Measurements from ENCODE around the gene SLC22A4. TPM values are rescaled to one million over a fixed set of nuclear protein-coding genes. Genes with fewer than 3 reads are reported as not detected.

Gene SLC22A4
- total RNA-seq, 1 experiment from 2014 or later, result 0.72 TPM

GRCh38 chr5:132392978-132393825 lies 99.0 kb downstream of the SLC22A4 start:
- Histone ChIP-seq H2AFZ (ENCODE audit: low read length) (no peak overlapping the region), H4K8ac (replicated peaks; ENCODE audit: insufficient read length, low read depth, low read length) (no peak overlapping the region), H2BK120ac (ENCODE audit: low read depth, low read length, poor library complexity, severe bottlenecking) (no peak overlapping the region), H3K23ac (ENCODE audit: insufficient read length, low read depth, low read length) (no peak overlapping the region), H4K5ac (ENCODE audit: insufficient read length, low read depth, low read length) (no peak overlapping the region), H3K27ac (ENCODE audit: insufficient read length, low read depth, low read length) (no peak overlapping the region), H3T11ph (ENCODE audit: low read length) (no peak overlapping the region), H3K79me1 (ENCODE audit: insufficient read depth, low read depth, low read length, poor library complexity, severe bottlenecking) (no peaks in the 10 kb centered on the region), H4K20me1 (ENCODE audit: control insufficient read depth, insufficient read depth, insufficient read length) (no peaks in the 10 kb centered on the region), H3K18ac (ENCODE audit: insufficient read length, low read depth, low read length) (no peak overlapping the region), H3K27me3 (ENCODE audit: insufficient read depth, low read length) (no peaks in the 10 kb centered on the region), H3K9ac (ENCODE audit: extremely low read depth, insufficient read length, low read length) (no peak overlapping the region), H2BK12ac (ENCODE audit: insufficient read length, low read depth, low read length) (no peak overlapping the region), H2BK15ac (ENCODE audit: low read depth, low read length) (no peak overlapping the region), H3K9me3 (ENCODE audit: control insufficient read depth, low read depth, low read length) (no peaks in the 10 kb centered on the region), H2BK5ac (ENCODE audit: insufficient read length, low read length) (no peak overlapping the region), H3K23me2 (ENCODE audit: insufficient read length, low read depth, low read length, poor library complexity, severe bottlenecking) (no peaks in the 10 kb centered on the region), H3K4me2 (ENCODE audit: insufficient read depth, insufficient read length, low read length) (no peak overlapping the region), H3K14ac (ENCODE audit: insufficient read depth, low read length) (no peak overlapping the region), H3K79me2 (ENCODE audit: insufficient read depth, low read length) (no peaks in the 10 kb centered on the region), H2AK5ac (ENCODE audit: insufficient read length, low read length) (no peak overlapping the region), H3K4ac (ENCODE audit: low read depth, low read length) (no peak overlapping the region), H3K56ac (ENCODE audit: insufficient read length, low read depth, low read length) (no peak overlapping the region), H3K4me1 (ENCODE audit: insufficient read depth, low read length) (no peaks in the 10 kb centered on the region), H2BK20ac (ENCODE audit: low read depth, low read length, poor library complexity, severe bottlenecking) (no peak overlapping the region), H4K91ac (ENCODE audit: insufficient read length, low read depth, low read length) (no peak overlapping the region)
- no peaks in the 10 kb centered on the region for H3K27me3 Mint-ChIP-seq (ENCODE audit: low read depth)
- TF ChIP-seq CTCF (conservative IDR thresholded peaks at IDR 0.05), result no peak
- no peak overlapping the region for H3K4me3 Mint-ChIP-seq
- no peak for DNase-seq
- peaks cover 0 to 2% (median 0%) of the 10 kb centered on the region in 3 experiments; a peak in 2 of 7 replicates for H3K36me3 Mint-ChIP-seq (ENCODE audit: insufficient read depth in 1 of 3, low read depth in 3 of 3)
- H3K4me1 Mint-ChIP-seq, result no peaks in the 10 kb centered on the region
- no peak overlapping the region for H3K27ac Mint-ChIP-seq
- no CpG with 5 or more reads among the region's 6 CpGs for WGBS (ENCODE audit: extremely low coverage, insufficient read length, low lambda C conversion rate)
- H3K9me3 Mint-ChIP-seq, result no peaks in the 10 kb centered on the region

Small RNAs within 50 kb of the gene (microRNA-seq; reads per million reads assigned to microRNA genes)
- gene MIR3936 (ENCODE audit: borderline microRNAs expressed), result not detected

Other genes starting within 250 kb of the SLC22A4 start
- not detected in 2 replicates for gene IL3, start 233.7 kb upstream of the SLC22A4 start, total RNA-seq (2021)
- gene CSF2, start 220.6 kb upstream of the SLC22A4 start, total RNA-seq (2021), result not detected in 2 replicates
- 15.1 and 15.3 TPM in 2 replicates for gene P4HA2, start 66.5 kb upstream of the SLC22A4 start, total RNA-seq (2021)
- gene PDLIM4, start 36.7 kb upstream of the SLC22A4 start, total RNA-seq (2021), result 7.6 and 12.2 TPM in 2 replicates
- gene SLC22A5, start 75.3 kb downstream of the SLC22A4 start, total RNA-seq (2021), result 3.4 and 3.9 TPM in 2 replicates
- gene IRF1, start 196.4 kb downstream of the SLC22A4 start, total RNA-seq (2021), result 7.2 and 8.7 TPM in 2 replicates
- gene IL5, start 249.1 kb downstream of the SLC22A4 start, total RNA-seq (2021), result not detected in 2 replicates

Measured in H9 (cell line).